Natural killer cell (primary cell): ENCODE results near the gene SMYD2. TPM values are rescaled to one million over a fixed set of nuclear protein-coding genes. Genes with fewer than 3 reads are reported as not detected.

ENCODE experiments used
- ATAC-seq, 3 donors: fragments of 150-1000 bp in 2 of 3; fragments of 200-7000 bp in 1 of 3; cut with Tn5 transposase; 1 replicate in 1 of 3; 2 replicates in 2 of 3; pipeline ENCODE4 v1.10.0; 2021; ENCODE audit warnings: mild to moderate bottlenecking in 2 of 3, moderate library complexity in 2 of 3
- DNase-seq, 2 donors: peaks; one replicate each; pipeline versions ENCODE4 v3.0.0 to v3.0.0-alpha.2; 2013 to 2021; ENCODE audit warnings: mixed read lengths in 1 of 2
- H3K27ac ChIP-seq: one replicate; pipeline ENCODE4 v1.5.1; 2013; ENCODE audit warnings: mild to moderate bottlenecking, low read length
- H3K27me3 ChIP-seq: one replicate; pipeline ENCODE4 v1.6.1; 2013; ENCODE audit warnings: low read length; ENCODE audit not compliant: control insufficient read depth, insufficient read depth
- H3K36me3 ChIP-seq: one replicate; pipeline ENCODE4 v1.6.1; 2013; ENCODE audit warnings: low read length; ENCODE audit not compliant: control insufficient read depth, insufficient read depth
- H3K4me1 ChIP-seq: one replicate; pipeline ENCODE4 v1.6.1; 2013; ENCODE audit warnings: low read length; ENCODE audit not compliant: control insufficient read depth, insufficient read depth
- H3K4me3 ChIP-seq: one replicate; pipeline ENCODE4 v1.5.1; 2013; ENCODE audit warnings: low read length
- H3K9me3 ChIP-seq: one replicate; pipeline ENCODE4 v1.6.1; 2013; ENCODE audit warnings: low read length; ENCODE audit not compliant: control insufficient read depth, insufficient read depth
- H3K27ac Mint-ChIP-seq, 2 donors: one replicate each; pipeline ENCODE4 v1.8.0; 2022; ENCODE audit warnings: mild to moderate bottlenecking in 2 of 2, mixed read lengths in 2 of 2, moderate library complexity in 1 of 2
- H3K27me3 Mint-ChIP-seq, 2 donors: one replicate each; pipeline ENCODE4 v1.8.0; 2022; ENCODE audit warnings: low read depth in 2 of 2, mixed read lengths in 2 of 2
- H3K36me3 Mint-ChIP-seq: one replicate; pipeline ENCODE4 v1.8.0; 2022; ENCODE audit warnings: mixed read lengths
- H3K4me1 Mint-ChIP-seq, 2 donors: one replicate each; pipeline ENCODE4 v1.8.0; 2022; ENCODE audit warnings: mixed read lengths in 2 of 2
- H3K4me3 Mint-ChIP-seq: one replicate; pipeline ENCODE4 v1.8.0; 2022; ENCODE audit warnings: mild to moderate bottlenecking, moderate library complexity, mixed read lengths
- H3K9me3 Mint-ChIP-seq, 2 donors: one replicate each; pipeline ENCODE4 v1.8.0; 2022; ENCODE audit warnings: mixed read lengths in 2 of 2
- WGBS: methylation state at CpG from one replicate; pipeline ENCODE4 v1.1.7; 2013; ENCODE audit warnings: missing lambda C conversion rate; ENCODE audit not compliant: insufficient coverage; 5-methylcytosine and 5-hydroxymethylcytosine counted together
- intact Hi-C: fragments of 100-400 bp; cut with micrococcal nuclease; formaldehyde crosslinking; loops from one replicate; pipeline ENCODE4 v1.14.2; 2022
- total RNA-seq, 4 donors: library from RNA; stranded (reverse); fragments of 120-200 nt in 1 of 4; gene quantifications; one replicate each; pipeline versions ENCODE4 v1.2.3 to v1.2.4, GENCODE V29; 2013 to 2022
- TF ChIP-seq, protein P1 (sequence below): fragments of 200-600 bp; IDR thresholded peaks from one replicate; pipeline ENCODE4 v1.8.0; 2022; ENCODE audit warnings: antibody characterized with exemption

SMYD2 gene
- total RNA-seq, 3 donors from 2014 or later (not counting 1 experiment from before 2014, with no cell fraction given) = 23.1 to 27.8 (median 26.9) TPM

DNA sequence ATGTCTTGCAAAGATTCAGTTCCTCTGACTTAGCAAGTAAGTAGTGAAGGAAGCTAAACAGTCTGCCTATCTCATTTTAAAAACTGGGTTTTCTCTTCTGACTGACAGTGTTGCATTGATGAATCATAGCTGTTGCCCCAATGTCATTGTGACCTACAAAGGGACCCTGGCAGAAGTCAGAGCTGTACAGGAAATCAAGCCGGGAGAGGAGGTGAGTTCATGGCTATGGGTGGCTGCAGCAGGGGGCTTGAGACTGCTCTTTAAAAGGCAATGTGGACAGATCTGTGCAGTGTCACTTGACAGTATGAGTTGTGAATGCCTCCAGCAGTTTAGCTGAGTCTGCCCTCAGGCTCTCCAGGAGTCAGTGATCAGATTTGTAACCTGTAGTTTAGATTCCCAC lies 46.6 kb downstream of the SMYD2 start:
- Mint-ChIP-seq H3K27ac (no peak overlapping the region), H3K27me3 (no peaks in the 10 kb centered on the region), H3K36me3 (peaks cover 11% of the 10 kb centered on the region), H3K4me3 (no peak overlapping the region), H3K4me1 (peaks cover 0 to 4% of the 10 kb centered on the region in 2 donors), H3K9me3 (no peaks in the 10 kb centered on the region)
- TF ChIP-seq, protein P1, sequence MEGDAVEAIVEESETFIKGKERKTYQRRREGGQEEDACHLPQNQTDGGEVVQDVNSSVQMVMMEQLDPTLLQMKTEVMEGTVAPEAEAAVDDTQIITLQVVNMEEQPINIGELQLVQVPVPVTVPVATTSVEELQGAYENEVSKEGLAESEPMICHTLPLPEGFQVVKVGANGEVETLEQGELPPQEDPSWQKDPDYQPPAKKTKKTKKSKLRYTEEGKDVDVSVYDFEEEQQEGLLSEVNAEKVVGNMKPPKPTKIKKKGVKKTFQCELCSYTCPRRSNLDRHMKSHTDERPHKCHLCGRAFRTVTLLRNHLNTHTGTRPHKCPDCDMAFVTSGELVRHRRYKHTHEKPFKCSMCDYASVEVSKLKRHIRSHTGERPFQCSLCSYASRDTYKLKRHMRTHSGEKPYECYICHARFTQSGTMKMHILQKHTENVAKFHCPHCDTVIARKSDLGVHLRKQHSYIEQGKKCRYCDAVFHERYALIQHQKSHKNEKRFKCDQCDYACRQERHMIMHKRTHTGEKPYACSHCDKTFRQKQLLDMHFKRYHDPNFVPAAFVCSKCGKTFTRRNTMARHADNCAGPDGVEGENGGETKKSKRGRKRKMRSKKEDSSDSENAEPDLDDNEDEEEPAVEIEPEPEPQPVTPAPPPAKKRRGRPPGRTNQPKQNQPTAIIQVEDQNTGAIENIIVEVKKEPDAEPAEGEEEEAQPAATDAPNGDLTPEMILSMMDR = no peak
- no peak overlapping the region for H3K27ac ChIP-seq
- peaks cover 3% of the 10 kb centered on the region for H3K36me3 ChIP-seq
- 17% methylated on average over 1 of the region's 1 CpG for WGBS
- intact Hi-C loops = no loop called here
- H3K27me3 ChIP-seq = no peaks in the 10 kb centered on the region
- ATAC-seq = no peak
- no peaks in the 10 kb centered on the region for H3K4me1 ChIP-seq
- no peak for DNase-seq
- no peaks in the 10 kb centered on the region for H3K9me3 ChIP-seq
- no peak overlapping the region for H3K4me3 ChIP-seq

DNA sequence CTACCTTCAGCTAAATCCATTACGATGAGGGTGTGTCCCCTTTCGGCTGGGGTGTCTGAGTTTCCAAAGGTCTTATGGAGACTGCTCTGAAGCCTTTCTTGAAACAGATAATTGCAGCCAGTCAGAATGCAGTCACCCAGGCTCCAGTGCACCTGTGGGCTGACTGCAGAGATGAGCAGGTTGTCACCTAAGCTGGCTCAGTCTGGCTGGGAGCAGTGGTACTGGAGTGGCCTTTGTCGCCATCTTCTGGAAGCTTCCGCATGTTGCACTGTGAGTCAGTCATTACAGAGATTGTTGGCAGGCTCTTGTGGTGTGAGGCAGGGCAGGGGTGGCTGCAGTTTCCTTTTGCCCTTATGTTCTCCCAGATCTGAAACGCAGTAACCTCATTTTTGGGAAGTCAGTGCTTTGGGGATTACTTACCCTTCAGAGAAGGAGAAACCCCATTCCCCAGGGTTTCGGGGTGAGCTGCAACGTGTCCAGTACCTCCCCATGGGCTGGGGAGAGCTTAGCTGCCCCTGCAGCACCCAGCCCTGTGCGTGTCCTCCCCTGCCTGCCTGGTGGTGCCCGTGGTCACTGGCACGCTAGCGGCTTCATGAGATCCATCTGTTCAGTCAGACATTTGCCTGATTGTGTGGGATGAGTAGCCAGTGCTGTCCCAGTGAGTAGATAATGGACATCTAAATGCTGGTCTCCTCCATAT lies 48.0 kb downstream of the SMYD2 start:
- intact Hi-C loops = loop anchor here (1.0 kb wide), 2 partner anchors 68 to 115 kb away; no protein-coding TSS in a partner anchor
- peaks cover 11% of the 10 kb centered on the region for H3K36me3 Mint-ChIP-seq
- H3K36me3 ChIP-seq = peaks cover 3% of the 10 kb centered on the region

DNA sequence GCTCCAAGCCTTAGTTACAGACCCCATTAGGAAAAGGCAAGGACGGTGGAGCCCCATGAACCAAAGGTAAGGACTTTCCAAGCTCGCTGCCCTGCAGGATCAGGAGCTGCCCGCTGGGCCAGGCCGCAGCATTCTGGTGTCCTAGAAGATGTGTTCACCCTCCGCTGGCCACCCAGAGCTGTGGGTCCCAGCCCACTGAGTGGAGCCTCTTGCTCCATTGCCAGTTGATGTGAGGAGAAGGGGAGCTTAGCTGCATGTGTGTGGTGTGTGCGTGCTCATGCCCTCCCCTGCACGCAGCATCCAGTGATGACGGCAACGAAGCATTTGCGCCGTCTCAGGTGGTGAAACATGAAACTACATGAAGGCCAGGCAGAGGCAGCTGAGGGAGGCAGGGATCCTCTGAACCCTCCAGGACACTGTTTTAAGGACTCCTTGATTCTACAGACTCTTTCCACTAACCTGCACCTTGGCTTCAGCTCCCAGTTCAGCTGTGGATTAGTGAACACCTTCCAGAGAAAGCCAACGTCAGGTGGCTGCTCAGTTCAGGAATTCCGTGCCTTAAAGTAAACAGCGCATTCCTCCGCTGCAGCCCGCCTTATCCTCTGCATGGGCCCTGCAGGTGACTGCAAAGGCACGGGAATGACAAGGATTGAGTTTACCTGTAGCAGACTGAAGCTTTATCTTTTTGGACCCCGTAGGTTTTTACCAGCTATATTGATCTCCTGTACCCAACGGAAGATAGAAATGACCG lies 48.7 kb downstream of the SMYD2 start:
- DNase-seq (no peak), ATAC-seq (no peak)
- Mint-ChIP-seq H3K36me3 (peaks cover 10% of the 10 kb centered on the region), H3K4me3 (no peak overlapping the region), H3K9me3 (no peaks in the 10 kb centered on the region), H3K27me3 (no peaks in the 10 kb centered on the region), H3K4me1 (peaks cover 0 to 4% of the 10 kb centered on the region in 2 donors), H3K27ac (no peak overlapping the region)
- 96% methylated on average over 20 of the region's 20 CpGs for WGBS
- H3K4me3 ChIP-seq = no peak overlapping the region
- H3K36me3 ChIP-seq = peaks cover 3% of the 10 kb centered on the region
- no peak overlapping the region for H3K27ac ChIP-seq
- H3K27me3 ChIP-seq = no peaks in the 10 kb centered on the region
- intact Hi-C loops = loop anchor here (5.0 to 10.0 kb wide), 3 partner anchors 115 to 1207 kb away; no protein-coding TSS in a partner anchor
- TF ChIP-seq, protein P1 = no peak
- H3K4me1 ChIP-seq = no peaks in the 10 kb centered on the region
- no peaks in the 10 kb centered on the region for H3K9me3 ChIP-seq

More for the DNA sequence above, 48.0 kb downstream of the SMYD2 start:
- no peak overlapping the region for H3K4me3 Mint-ChIP-seq
- Histone ChIP-seq H3K27me3 (no peaks in the 10 kb centered on the region), H3K4me1 (no peaks in the 10 kb centered on the region), H3K4me3 (no peak overlapping the region), H3K9me3 (no peaks in the 10 kb centered on the region), H3K27ac (no peak overlapping the region)
- 73% methylated on average over 11 of the region's 11 CpGs for WGBS
- H3K4me1 Mint-ChIP-seq = peaks cover 0 to 4% of the 10 kb centered on the region in 2 donors
- H3K27me3 Mint-ChIP-seq = no peaks in the 10 kb centered on the region
- no peak overlapping the region for H3K27ac Mint-ChIP-seq
- TF ChIP-seq, protein P1 = peak; percentile 80
- DNase-seq (peak; percentile 64 to 89), ATAC-seq (peak; percentile 90 to 96 (median 96))
- H3K9me3 Mint-ChIP-seq = no peaks in the 10 kb centered on the region
